GM11168 (cell line): ENCODE data around the gene ADH4.
"Not testable (repeated sequence)": the region's sequence is repeated elsewhere in the genome, so short reads cannot be mapped to it uniquely, and the experiment has no call there.

Experiments
- in situ Hi-C: fragments of 300-500 bp; cut with MboI; formaldehyde crosslinking; loops from one replicate; pipeline ENCODE4 v1.12.0; 2022; ENCODE audit warnings: low sequenced_read_pairs; ENCODE audit not compliant: unreplicated experiment

ADH4 gene

GRCh38 chr4:99135541-99136162 lies 8.4 kb downstream of the ADH4 start:
- in situ Hi-C loops, result no loop called here

- in situ Hi-C loops, result no loop called here
Measured at GRCh38 chr4:99134586-99134985, 9.5 kb downstream of the ADH4 start.

- in situ Hi-C loops, result no loop called here
Measured at GRCh38 chr4:99131378-99131777, 12.7 kb downstream of the ADH4 start.

- in situ Hi-C loops, result no loop called here
Measured at GRCh38 chr4:99126376-99126775, 17.7 kb downstream of the ADH4 start.

GRCh38 chr4:99121008-99121407 lies 23.1 kb downstream of the ADH4 start:
- in situ Hi-C loops, result no loop called here

DNA sequence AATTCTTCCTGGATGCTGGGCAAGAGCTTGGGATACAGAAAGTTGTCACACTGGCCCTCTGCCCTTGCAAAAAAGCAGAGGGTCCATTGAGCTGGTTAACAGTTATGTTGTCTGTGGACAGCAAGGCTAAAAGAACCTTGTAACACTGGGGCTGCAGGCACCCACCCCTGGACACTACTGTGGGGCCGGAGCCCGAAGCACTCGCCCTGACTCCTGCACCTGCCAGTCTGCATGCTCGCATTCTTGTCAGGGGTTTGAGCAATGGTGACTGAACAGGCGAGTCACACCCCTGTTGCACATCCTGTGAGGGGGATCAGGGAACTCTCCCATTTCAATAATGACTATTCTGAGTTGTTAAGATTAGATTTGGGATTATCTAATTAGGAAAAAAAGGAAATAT lies 23.6 kb downstream of the ADH4 start:
- in situ Hi-C loops, result no loop called here

GRCh38 chr4:99117876-99118693 lies 26.0 kb downstream of the ADH4 start:
- in situ Hi-C loops, result no loop called here

- in situ Hi-C loops, result not testable (repeated sequence)
Measured at GRCh38 chr4:99117122-99117841, 26.8 kb downstream of the ADH4 start.

DNA sequence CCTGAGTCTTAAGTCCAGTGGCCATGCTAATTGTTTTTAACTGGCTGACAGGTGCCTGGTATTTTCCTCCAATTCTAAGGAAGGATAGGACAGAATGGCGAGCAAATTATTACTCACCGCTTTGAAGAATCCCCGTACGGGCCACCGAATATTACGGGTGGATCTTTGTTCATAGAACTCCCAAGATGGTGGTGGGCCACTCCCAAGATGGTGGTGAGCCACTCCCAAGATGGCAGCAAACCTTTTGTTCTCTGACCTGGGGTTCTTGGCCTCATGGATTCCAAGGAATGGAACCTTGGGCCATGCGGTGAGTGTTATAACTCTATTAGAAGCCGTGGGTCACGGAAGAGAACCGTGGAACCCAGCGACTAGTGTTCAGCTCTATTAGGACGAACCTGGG lies 34.8 kb downstream of the ADH4 start:
- in situ Hi-C loops, result loop anchor here (10.0 kb wide), 1 partner anchor 296 kb away; no protein-coding TSS in a partner anchor

GRCh38 chr4:99104153-99104552 lies 39.9 kb downstream of the ADH4 start:
- in situ Hi-C loops, result loop anchor here (10.0 kb wide), 1 partner anchor 301 kb away; no protein-coding TSS in a partner anchor

- in situ Hi-C loops, result loop anchor here (10.0 kb wide), 1 partner anchor 302 kb away; no protein-coding TSS in a partner anchor
Measured at GRCh38 chr4:99103166-99103565, 40.9 kb downstream of the ADH4 start.

GRCh38 chr4:99102634-99103033 lies 41.5 kb downstream of the ADH4 start:
- in situ Hi-C loops, result loop anchor here (10.0 kb wide), 1 partner anchor 302 kb away; no protein-coding TSS in a partner anchor

DNA sequence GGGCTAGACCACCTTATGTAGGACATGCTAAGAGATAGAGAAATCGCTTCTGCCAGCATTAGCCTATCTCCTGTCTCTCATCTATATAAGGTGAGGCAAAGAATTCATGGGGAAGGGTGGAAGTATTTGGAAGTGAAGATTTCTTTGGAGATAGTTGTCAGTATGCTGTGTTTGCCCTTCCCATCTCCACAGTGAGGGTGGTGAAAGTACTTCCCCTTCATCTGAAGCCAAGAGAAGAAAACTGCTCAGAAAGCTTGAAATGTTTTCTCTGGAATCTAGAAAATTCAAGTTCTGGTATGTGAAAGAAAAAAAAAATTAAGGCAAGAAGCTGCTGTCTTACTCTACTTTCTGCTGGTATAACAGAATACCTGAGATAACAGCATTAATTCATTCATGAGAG lies 43.2 kb downstream of the ADH4 start:
- in situ Hi-C loops, result loop anchor here (10.0 kb wide), 1 partner anchor 304 kb away; no protein-coding TSS in a partner anchor

DNA sequence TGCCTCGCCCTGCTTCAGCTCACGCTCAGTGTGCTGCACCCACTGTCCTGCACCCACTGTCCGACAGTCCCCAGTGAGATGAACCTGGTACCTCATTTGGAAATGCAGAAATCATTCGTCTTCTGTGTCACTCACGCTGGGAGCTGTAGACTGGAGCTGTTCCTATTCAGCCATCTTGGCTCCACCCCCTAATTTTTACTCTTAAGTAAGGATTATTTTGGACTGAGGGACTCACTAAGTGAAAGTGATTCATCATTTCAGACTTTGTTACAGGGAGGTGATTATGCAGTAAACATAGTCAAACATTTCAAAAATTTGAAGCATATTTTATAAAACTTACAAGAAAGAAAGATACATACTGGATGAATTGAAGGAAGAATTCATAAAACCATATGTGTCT lies 44.3 kb downstream of the ADH4 start:
- in situ Hi-C loops, result loop anchor here (10.0 kb wide), 1 partner anchor 305 kb away; no protein-coding TSS in a partner anchor

DNA sequence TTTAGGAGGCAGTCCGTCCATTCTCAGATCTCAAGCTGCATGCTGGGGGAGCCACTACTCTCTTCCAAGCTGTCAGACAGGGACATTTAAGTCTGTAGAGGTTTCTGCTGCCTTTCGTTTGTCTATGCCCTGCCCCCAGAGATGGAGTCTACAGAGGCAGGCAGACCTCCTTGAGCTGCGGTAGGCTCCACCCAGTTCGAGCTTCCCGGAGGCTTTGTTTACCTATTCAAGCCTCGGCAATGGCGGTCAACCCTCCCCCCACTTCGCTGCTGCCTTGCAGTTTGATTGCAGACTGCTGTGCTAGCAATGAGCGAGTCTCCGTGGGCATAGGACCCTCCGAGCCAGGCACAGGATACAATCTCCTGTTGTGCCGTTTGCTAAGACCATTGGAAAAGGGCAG lies 44.8 kb downstream of the ADH4 start:
- in situ Hi-C loops, result no loop called here

DNA sequence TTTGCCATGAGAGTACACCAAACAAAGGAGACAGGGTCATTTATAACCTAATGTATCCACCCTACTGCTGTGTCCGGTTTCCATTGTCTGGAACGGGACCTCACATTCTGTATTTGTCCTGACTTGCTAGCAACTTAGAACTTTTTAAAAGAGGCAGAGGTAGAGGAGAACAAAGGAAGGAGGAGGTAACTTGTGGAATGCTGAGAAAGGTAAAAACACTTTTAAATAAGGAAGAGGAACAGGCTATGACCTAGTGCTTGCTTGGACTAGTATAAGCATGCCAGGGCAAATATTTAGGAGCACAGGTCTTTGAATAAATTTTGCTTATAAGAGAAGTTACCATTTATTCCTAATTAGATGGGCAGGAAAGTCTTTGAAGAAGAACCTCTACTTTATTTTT lies 52.3 kb downstream of the ADH4 start:
- in situ Hi-C loops, result not testable (repeated sequence)

DNA sequence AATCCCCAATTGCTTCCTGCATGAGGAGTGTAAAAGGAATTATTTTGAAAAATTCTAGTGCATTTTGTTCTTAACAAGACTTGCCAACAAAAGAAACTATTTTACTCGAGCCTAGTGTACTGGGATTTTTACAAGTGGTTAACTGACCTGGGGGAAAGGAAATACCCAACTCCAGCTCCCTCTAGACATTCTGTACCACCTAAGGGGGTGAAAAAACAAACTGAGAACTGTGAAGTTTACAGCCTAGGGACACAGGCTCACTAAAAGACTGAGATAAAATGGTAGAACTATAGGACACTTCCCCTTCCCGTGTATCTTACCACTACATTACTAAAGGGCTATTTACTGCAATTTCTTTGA lies 52.9 kb downstream of the ADH4 start:
- in situ Hi-C loops, result no loop called here

DNA sequence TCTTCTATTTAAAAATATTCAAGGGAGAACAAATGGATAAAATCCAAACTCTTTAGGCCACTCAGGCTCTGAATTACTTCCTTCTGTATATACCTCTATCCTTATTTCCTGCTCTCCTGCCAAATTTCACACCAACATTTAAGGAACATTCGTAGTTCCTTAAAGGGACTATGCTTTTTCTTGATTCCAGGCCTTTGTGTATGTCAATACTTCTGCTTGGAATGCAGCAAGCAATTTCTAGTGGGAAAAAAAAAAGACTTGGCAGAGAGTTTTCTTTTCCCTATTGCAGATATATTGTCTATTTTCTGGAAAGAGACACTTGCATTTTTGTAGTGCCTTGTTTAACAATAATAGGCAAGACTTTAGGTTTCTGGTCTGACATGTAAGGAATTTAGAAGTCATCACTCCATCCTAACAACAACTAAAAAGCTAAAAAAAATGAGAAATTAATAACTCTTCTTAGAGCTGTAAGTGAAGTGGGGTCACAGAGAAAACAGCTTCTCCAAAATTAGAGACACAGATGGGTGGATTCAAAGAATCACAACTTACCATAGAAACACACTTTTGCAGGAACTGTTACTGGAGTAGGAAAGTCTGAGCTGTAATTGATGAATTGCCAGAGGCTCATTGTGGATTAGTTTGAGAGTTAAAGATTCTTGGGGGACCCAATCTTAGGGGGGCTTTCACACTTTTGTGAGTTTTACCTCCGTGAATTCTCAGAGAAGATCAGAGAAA lies 53.4 kb downstream of the ADH4 start:
- in situ Hi-C loops, result no loop called here

DNA sequence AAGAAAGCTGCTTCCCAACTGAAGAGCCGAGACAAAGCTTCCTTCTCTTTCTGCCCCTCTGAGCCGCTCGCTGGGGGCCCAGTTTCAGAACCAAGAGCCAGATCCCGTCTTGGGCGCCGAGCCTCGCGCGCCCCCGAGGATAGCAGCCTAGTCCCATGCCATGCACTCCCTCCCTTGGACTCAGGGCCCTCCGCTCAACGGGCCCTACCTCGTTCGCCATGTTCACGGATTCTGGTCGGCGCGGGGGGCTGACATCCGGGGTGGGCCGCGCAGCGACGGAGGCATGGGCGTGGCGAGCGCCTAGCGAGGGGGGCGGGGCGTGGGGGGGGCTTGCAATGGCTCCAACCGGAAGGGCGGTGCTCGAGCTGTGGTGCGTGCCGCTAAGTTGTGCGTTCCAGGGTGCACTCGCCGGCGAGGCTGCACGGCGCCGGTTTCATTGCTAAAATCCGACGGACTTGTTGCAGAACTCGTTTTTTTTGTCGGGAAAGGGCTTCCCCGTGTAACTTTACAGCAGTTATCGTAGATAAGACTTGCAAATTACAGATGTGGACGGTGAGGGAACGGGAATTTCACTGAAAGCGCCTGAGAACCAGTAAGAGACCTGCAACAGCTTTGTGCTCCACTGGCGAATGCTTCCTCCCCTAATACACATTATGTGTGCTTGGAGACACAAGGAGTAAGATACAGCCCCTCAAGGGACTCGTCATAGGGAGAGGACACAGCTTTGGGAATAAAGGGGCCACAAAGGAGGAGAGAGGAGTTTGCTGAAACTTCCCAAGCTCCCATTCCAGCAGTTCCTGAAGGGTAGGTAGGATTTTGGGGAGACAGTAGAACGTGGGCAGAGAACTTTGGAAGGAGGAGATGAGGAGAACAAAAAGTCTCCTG lies 55.4 kb downstream of the ADH4 start, which contains the start of gene ADH5:
TSS of gene ADH5 (minus strand) at position 308 of the 885 bp plus-strand sequence. CDS start at position 220, 88 bp downstream.
- in situ Hi-C loops, result no loop called here
